ENCODE data around the gene ACADM.
"Not testable (repeated sequence)": the region's sequence is repeated elsewhere in the genome, so short reads cannot be mapped to it uniquely, and the experiment has no call there.

The ACADM gene

GRCh38 chr1:75796376-75797272 lies 72.1 kb downstream of the ACADM start, which contains the start of gene MSH4:
Gene MSH4 (plus strand): TSS chr1:75796882. CDS start chr1:75796986, 104 bp downstream.
- H3K9me3 ChIP-seq (ENCODE audit: control insufficient read depth in 1 of 2, low read length in 2 of 2), result no peaks in the 10 kb centered on the region
- H3K36me3 ChIP-seq (ENCODE audit: control insufficient read depth in 1 of 2, insufficient read depth in 2 of 2, low read length in 2 of 2), result peaks cover 35 to 39% of the 10 kb centered on the region in 2 donors
- no peaks in the 10 kb centered on the region for H3K27me3 ChIP-seq (ENCODE audit: low read depth, low read length)
- no peak within 1 kb of the TSS for H3K27ac ChIP-seq (ENCODE audit: low read length)
- H3K4me1 ChIP-seq (ENCODE audit: control insufficient read depth in 1 of 2, insufficient read depth in 2 of 2, low read length in 2 of 2), result no peaks in the 10 kb centered on the region
- peak within 1 kb of the TSS in 1 of 2 donors; percentile 27 for H3K4me3 ChIP-seq (ENCODE audit: low read depth in 1 of 2, low read length in 2 of 2)

- Histone ChIP-seq H3K27me3 (ENCODE audit: low read depth, low read length) (no peaks in the 10 kb centered on the region), H3K27ac (ENCODE audit: low read length) (no peak overlapping the region), H3K9me3 (ENCODE audit: control insufficient read depth in 1 of 2, low read length in 2 of 2) (no peaks in the 10 kb centered on the region), H3K36me3 (ENCODE audit: control insufficient read depth in 1 of 2, insufficient read depth in 2 of 2, low read length in 2 of 2) (peaks cover 29 to 33% of the 10 kb centered on the region in 2 donors), H3K4me3 (ENCODE audit: low read depth in 1 of 2, low read length in 2 of 2) (peak overlapping the region in 1 of 2 donors; percentile 27), H3K4me1 (ENCODE audit: control insufficient read depth in 1 of 2, insufficient read depth in 2 of 2, low read length in 2 of 2) (no peaks in the 10 kb centered on the region)
Observed at GRCh38 chr1:75797273-75797588, 72.7 kb downstream of the ACADM start.

GRCh38 chr1:75797606-75798216 lies 73.2 kb downstream of the ACADM start:
- H3K4me3 ChIP-seq (ENCODE audit: low read depth in 1 of 2, low read length in 2 of 2), result no peak overlapping the region
- peaks cover 24 to 29% of the 10 kb centered on the region in 2 donors for H3K36me3 ChIP-seq (ENCODE audit: control insufficient read depth in 1 of 2, insufficient read depth in 2 of 2, low read length in 2 of 2)
- no peaks in the 10 kb centered on the region for H3K27me3 ChIP-seq (ENCODE audit: low read depth, low read length)
- no peaks in the 10 kb centered on the region for H3K9me3 ChIP-seq (ENCODE audit: control insufficient read depth in 1 of 2, low read length in 2 of 2)
- H3K4me1 ChIP-seq (ENCODE audit: control insufficient read depth in 1 of 2, insufficient read depth in 2 of 2, low read length in 2 of 2), result no peaks in the 10 kb centered on the region
- H3K27ac ChIP-seq (ENCODE audit: low read length), result no peak overlapping the region

- H3K9me3 ChIP-seq (ENCODE audit: control insufficient read depth in 1 of 2, low read length in 2 of 2); H3K4me3 ChIP-seq (ENCODE audit: low read depth in 1 of 2, low read length in 2 of 2); H3K27ac ChIP-seq (ENCODE audit: low read length); H3K27me3 ChIP-seq (ENCODE audit: low read depth, low read length); H3K4me1 ChIP-seq (ENCODE audit: control insufficient read depth in 1 of 2, insufficient read depth in 2 of 2, low read length in 2 of 2); H3K36me3 ChIP-seq (ENCODE audit: control insufficient read depth in 1 of 2, insufficient read depth in 2 of 2, low read length in 2 of 2): not testable (repeated sequence)
Observed at GRCh38 chr1:75801480-75801879, 77.0 kb downstream of the ACADM start.

- H3K4me3 ChIP-seq (ENCODE audit: low read depth in 1 of 2, low read length in 2 of 2), result no peak overlapping the region
- H3K36me3 ChIP-seq (ENCODE audit: control insufficient read depth in 1 of 2, insufficient read depth in 2 of 2, low read length in 2 of 2), result no peaks in the 10 kb centered on the region
- H3K9me3 ChIP-seq (ENCODE audit: control insufficient read depth in 1 of 2, low read length in 2 of 2), result no peaks in the 10 kb centered on the region
- no peak overlapping the region for H3K27ac ChIP-seq (ENCODE audit: low read length)
- H3K27me3 ChIP-seq (ENCODE audit: low read depth, low read length), result no peaks in the 10 kb centered on the region
- H3K4me1 ChIP-seq (ENCODE audit: control insufficient read depth in 1 of 2, insufficient read depth in 2 of 2, low read length in 2 of 2), result no peaks in the 10 kb centered on the region
Observed at GRCh38 chr1:75808921-75809320, 84.4 kb downstream of the ACADM start.

GRCh38 chr1:75810113-75810512 lies 85.6 kb downstream of the ACADM start:
- H3K4me1 ChIP-seq (ENCODE audit: control insufficient read depth in 1 of 2, insufficient read depth in 2 of 2, low read length in 2 of 2); H3K36me3 ChIP-seq (ENCODE audit: control insufficient read depth in 1 of 2, insufficient read depth in 2 of 2, low read length in 2 of 2); H3K4me3 ChIP-seq (ENCODE audit: low read depth in 1 of 2, low read length in 2 of 2); H3K9me3 ChIP-seq (ENCODE audit: control insufficient read depth in 1 of 2, low read length in 2 of 2); H3K27ac ChIP-seq (ENCODE audit: low read length); H3K27me3 ChIP-seq (ENCODE audit: low read depth, low read length): not testable (repeated sequence)

GRCh38 chr1:75811211-75811981 lies 86.9 kb downstream of the ACADM start:
- H3K27me3 ChIP-seq (ENCODE audit: low read depth, low read length), result no peaks in the 10 kb centered on the region
- H3K36me3 ChIP-seq (ENCODE audit: control insufficient read depth in 1 of 2, insufficient read depth in 2 of 2, low read length in 2 of 2), result no peaks in the 10 kb centered on the region
- no peaks in the 10 kb centered on the region for H3K4me1 ChIP-seq (ENCODE audit: control insufficient read depth in 1 of 2, insufficient read depth in 2 of 2, low read length in 2 of 2)
- H3K9me3 ChIP-seq (ENCODE audit: control insufficient read depth in 1 of 2, low read length in 2 of 2), result no peaks in the 10 kb centered on the region
- no peak overlapping the region for H3K27ac ChIP-seq (ENCODE audit: low read length)
- H3K4me3 ChIP-seq (ENCODE audit: low read depth in 1 of 2, low read length in 2 of 2), result no peak overlapping the region

GRCh38 chr1:75812065-75812464 lies 87.6 kb downstream of the ACADM start:
- Histone ChIP-seq H3K9me3 (ENCODE audit: control insufficient read depth in 1 of 2, low read length in 2 of 2) (no peaks in the 10 kb centered on the region), H3K27ac (ENCODE audit: low read length) (no peak overlapping the region), H3K4me1 (ENCODE audit: control insufficient read depth in 1 of 2, insufficient read depth in 2 of 2, low read length in 2 of 2) (no peaks in the 10 kb centered on the region), H3K27me3 (ENCODE audit: low read depth, low read length) (no peaks in the 10 kb centered on the region), H3K4me3 (ENCODE audit: low read depth in 1 of 2, low read length in 2 of 2) (no peak overlapping the region), H3K36me3 (ENCODE audit: control insufficient read depth in 1 of 2, insufficient read depth in 2 of 2, low read length in 2 of 2) (no peaks in the 10 kb centered on the region)
